Right lobe of liver (tissue), 6 donors: ENCODE results near the gene DAAM1. TPM values are rescaled to one million over a fixed set of nuclear protein-coding genes. Genes with fewer than 3 reads are reported as not detected.

Source experiments
- ATAC-seq, 4 donors: fragments of 200-7000 bp; cut with Tn5 transposase; one replicate each; pipeline ENCODE4 v1.9.1; 2020; ENCODE audit warnings: mild to moderate bottlenecking in 4 of 4, moderate library complexity in 4 of 4
- DNase-seq, 3 donors: peaks; one replicate each; pipeline ENCODE4 v3.0.0-alpha.2; 2020
- H3K27ac ChIP-seq, 3 donors: fragments of 200-600 bp; one replicate each; pipeline ENCODE4 v1.8.0; 2022
- H3K27me3 ChIP-seq, 2 donors: fragments of 200-600 bp; one replicate each; pipeline ENCODE4 v1.8.0; 2022
- H3K36me3 ChIP-seq, 4 donors: fragments of 200-600 bp; sonication (generic) in 1 of 4; one replicate each; pipeline versions ENCODE4 v1.5.1 to v1.8.0; 2017 to 2022; ENCODE audit warnings: control low read depth in 1 of 4
- H3K4me1 ChIP-seq, 4 donors: fragments of 200-600 bp; sonication (generic) in 1 of 4; one replicate each; pipeline versions ENCODE4 v1.5.1 to v1.8.0; 2017 to 2022; ENCODE audit warnings: control low read depth in 1 of 4
- H3K4me3 ChIP-seq, 3 donors: fragments of 200-600 bp; one replicate each; pipeline ENCODE4 v1.8.0; 2022
- H3K9me3 ChIP-seq, 4 donors: fragments of 200-600 bp; sonication (generic) in 1 of 4; one replicate each; pipeline versions ENCODE4 v1.5.1 to v1.8.0; 2017 to 2022; ENCODE audit warnings: control low read depth in 1 of 4
- CTCF ChIP-seq, 4 donors: fragments of 200-600 bp in 3 of 4; fragments of 450-650 bp in 1 of 4; IDR thresholded peaks; one replicate each; pipeline versions ENCODE4 v1.5.1 to v1.8.0; 2016 to 2022; ENCODE audit warnings: antibody characterized with exemption in 4 of 4, mild to moderate bottlenecking in 2 of 4
- POLR2A ChIP-seq: fragments of 450-650 bp; IDR thresholded peaks from one replicate; pipeline ENCODE4 v1.6.1; 2017; ENCODE audit warnings: antibody characterized with exemption, mild to moderate bottlenecking
- WGBS: methylation state at CpG from one replicate; pipeline ENCODE4 v1.1.6; 2018; ENCODE audit warnings: low coverage, low lambda C conversion rate; ENCODE audit not compliant: insufficient coverage; ENCODE audit errors: missing lambda C conversion rate; 5-methylcytosine and 5-hydroxymethylcytosine counted together
- intact Hi-C, 2 donors: fragments of 100-400 bp; cut with DNase I; formaldehyde crosslinking; loops; one replicate each; pipeline versions ENCODE4 v1.11.2 to v1.14.1; 2022
- total RNA-seq, 6 experiments: library from RNA; depleted of rRNA in 2 of 6; stranded (reverse); fragments of >200 nt in 2 of 6; fragmentation: NEBNext Ultra II Directional in 3 of 6; extraction: Animal tissue kit (Norgen Biotek cat#: 25700) in 3 of 6; gene quantifications; one replicate each; pipeline versions ENCODE4 v1.1.0 to v1.2.4, GENCODE V29; 2016 to 2023
- donor health status: DM: no; HTN: yes; CAD: no.
- donor health status: DM: no; HTN: no; CAD: no.
- donor health status: DM: no; HTN: no; CAD: no.
- donor health status: DM: no; HTN: yes; CAD: no.
- donor health status: DM: no; HTN: yes; CAD: no.

Gene DAAM1
- total RNA-seq, 6 experiments from 2014 or later = 17.2 to 43.6 (median 25.3) TPM

GRCh38 chr14:59394268-59394667, 205.8 kb downstream of the DAAM1 start:
- H3K27ac ChIP-seq = no peak overlapping the region
- H3K4me3 ChIP-seq = no peak overlapping the region
- 87% methylated on average over 4 of the region's 4 CpGs for WGBS
- no peaks in the 10 kb centered on the region for H3K9me3 ChIP-seq
- no peak for ATAC-seq
- DNase-seq = no peak
- intact Hi-C loops = no loop called here
- TF ChIP-seq POLR2A = no peak
- no peak for TF ChIP-seq CTCF (IDR thresholded peaks at IDR 0.05)
- no peaks in the 10 kb centered on the region for H3K27me3 ChIP-seq
- H3K4me1 ChIP-seq = no peaks in the 10 kb centered on the region
- H3K36me3 ChIP-seq = no peaks in the 10 kb centered on the region

- no peaks in the 10 kb centered on the region for H3K36me3 ChIP-seq
- H3K27me3 ChIP-seq = no peaks in the 10 kb centered on the region
- 66% methylated on average over 3 of the region's 3 CpGs for WGBS
- no peaks in the 10 kb centered on the region for H3K9me3 ChIP-seq
- DNase-seq (no peak), ATAC-seq (no peak)
- no peak overlapping the region for H3K4me3 ChIP-seq
- intact Hi-C loops = no loop called here
- no peaks in the 10 kb centered on the region for H3K4me1 ChIP-seq
- no peak for TF ChIP-seq POLR2A
- no peak for TF ChIP-seq CTCF (IDR thresholded peaks at IDR 0.05)
- H3K27ac ChIP-seq = no peak overlapping the region
Observed at GRCh38 chr14:59395672-59396071, 207.2 kb downstream of the DAAM1 start.

GRCh38 chr14:59398841-59399240, 210.4 kb downstream of the DAAM1 start:
- intact Hi-C loops = no loop called here
- DNase-seq = no peak
- Histone ChIP-seq H3K9me3 (no peaks in the 10 kb centered on the region), H3K36me3 (no peaks in the 10 kb centered on the region), H3K27me3 (no peaks in the 10 kb centered on the region), H3K27ac (no peak overlapping the region), H3K4me1 (no peaks in the 10 kb centered on the region), H3K4me3 (no peak overlapping the region)
- WGBS = 54% methylated on average over 1 of the region's 1 CpG
- TF ChIP-seq POLR2A (no peak), CTCF (IDR thresholded peaks at IDR 0.05) (no peak)
- ATAC-seq = no peak

GRCh38 chr14:59406454-59407245, 218.2 kb downstream of the DAAM1 start:
- no peak overlapping the region for H3K4me3 ChIP-seq
- H3K27me3 ChIP-seq = no peaks in the 10 kb centered on the region
- H3K4me1 ChIP-seq = peaks cover 0 to 7% (median 3%) of the 10 kb centered on the region in 4 donors
- TF ChIP-seq CTCF (IDR thresholded peaks at IDR 0.05) (no peak), POLR2A (no peak)
- peak; percentile 85 to 95 (median 89) for ATAC-seq
- no peaks in the 10 kb centered on the region for H3K36me3 ChIP-seq
- 13% methylated on average over 6 of the region's 6 CpGs for WGBS
- peak in 1 of 3 donors; percentile 53 for DNase-seq
- intact Hi-C loops = no loop called here
- H3K9me3 ChIP-seq = no peaks in the 10 kb centered on the region
- peak overlapping the region; percentile 9 to 49 (median 45) for H3K27ac ChIP-seq
